Endothelial cell of umbilical vein (primary cell): ENCODE results near the gene RTL10.

Experiments
- CTCF ChIP-seq, 2 donors: IDR thresholded peaks; 1 replicate in 1 of 2; 2 replicates in 1 of 2; pipeline ENCODE4 v1.5.1; 2011; ENCODE audit warnings: low read length in 2 of 2, mild to moderate bottlenecking in 2 of 2, moderate library complexity in 2 of 2, control low read depth in 1 of 2, inconsistent platforms in 1 of 2, low read depth in 1 of 2; ENCODE audit not compliant: insufficient read depth in 1 of 2; ENCODE audit errors: extremely low read depth in 1 of 2
- EZH2 ChIP-seq: IDR thresholded peaks from 2 replicates; pipeline ENCODE4 v1.6.1; 2012; ENCODE audit warnings: borderline replicate concordance, low read depth, mild to moderate bottlenecking, moderate library complexity, low read length, inconsistent platforms; ENCODE audit not compliant: severe bottlenecking
- FOS ChIP-seq: IDR thresholded peaks from 2 replicates; pipeline ENCODE4 v1.6.1; 2011; ENCODE audit warnings: mild to moderate bottlenecking, low read length, moderate library complexity, borderline replicate concordance; ENCODE audit not compliant: insufficient read depth
- GATA2 ChIP-seq: IDR thresholded peaks from 2 replicates; pipeline ENCODE4 v1.7.0; 2011; ENCODE audit warnings: low read depth, mild to moderate bottlenecking, moderate library complexity, mixed read lengths, low read length; ENCODE audit not compliant: insufficient read length, insufficient read depth
- MAX ChIP-seq: IDR thresholded peaks from 2 replicates; pipeline ENCODE4 v1.6.1; 2011; ENCODE audit not compliant: insufficient read depth, insufficient read length
- MYC ChIP-seq: IDR thresholded peaks from one replicate; pipeline ENCODE4 v1.6.1; 2011; ENCODE audit warnings: mild to moderate bottlenecking, low read depth, low read length
- POLR2A ChIP-seq: IDR thresholded peaks from 2 replicates; pipeline ENCODE4 v1.6.1; 2012; ENCODE audit warnings: low read depth, mild to moderate bottlenecking, control low read depth, low read length
- POLR2AphosphoS5 ChIP-seq: IDR thresholded peaks from 2 replicates; pipeline ENCODE4 v1.6.1; 2012; ENCODE audit warnings: low read depth, mild to moderate bottlenecking, control low read depth, low read length, moderate library complexity; ENCODE audit not compliant: insufficient read depth

DNA sequence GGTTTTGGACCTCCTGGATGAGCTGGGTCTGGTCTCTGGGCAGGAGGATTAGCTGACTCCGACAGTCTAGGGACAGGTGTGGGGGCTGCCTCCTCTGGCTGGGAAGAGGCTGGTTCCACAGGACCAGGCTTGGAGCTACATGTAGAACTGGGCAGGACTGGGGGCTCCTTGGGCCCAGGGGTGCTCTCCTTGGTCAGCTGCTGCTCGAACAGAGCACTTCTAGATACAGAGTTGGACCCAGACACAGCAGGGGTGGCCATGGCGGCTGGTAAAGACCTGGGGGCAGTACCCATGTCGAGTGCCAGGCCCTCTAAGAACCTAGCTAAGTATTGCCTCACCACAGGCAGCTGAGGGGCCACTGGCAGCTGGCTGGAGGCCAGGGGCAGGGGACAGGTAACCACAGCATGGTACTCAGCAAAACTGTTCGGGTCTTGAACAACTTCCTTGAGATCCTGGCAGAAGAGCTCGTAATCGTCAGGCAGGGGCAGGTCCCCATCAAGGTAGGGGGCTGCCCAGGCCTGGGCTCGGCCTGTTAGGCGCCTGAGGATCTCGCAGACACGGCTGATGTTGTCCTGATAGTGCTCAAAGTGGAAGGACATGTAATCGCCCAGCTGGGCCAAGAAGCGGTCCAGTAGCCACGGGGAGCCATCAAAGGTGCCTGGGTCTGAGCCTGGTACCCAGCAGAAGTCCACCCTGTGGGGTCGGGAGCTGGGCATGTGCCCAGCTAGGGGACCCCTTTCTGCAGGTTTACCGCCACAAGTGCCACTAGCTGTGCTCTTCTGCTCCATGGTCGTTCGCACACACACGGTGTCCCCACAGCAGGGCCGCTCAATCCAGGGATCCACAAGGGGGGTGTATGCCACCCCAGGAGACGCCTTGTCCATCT, 3.1 kb downstream of the RTL10 start:
- TF ChIP-seq CTCF (IDR thresholded peaks at IDR 0.05; ENCODE audit: extremely low read depth in 1 of 2, insufficient read depth in 1 of 2, low read depth in 1 of 2, low read length in 2 of 2) (no peak), MAX (no peak), EZH2 (no peak), POLR2AphosphoS5 (no peak), POLR2A (no peak), GATA2 (no peak), MYC (no peak), FOS (no peak)
